Mammary epithelial cell (primary cell): Measurements from ENCODE around the gene ZBTB20.

Source experiments
- CTCF ChIP-seq, 2 donors: IDR thresholded peaks in 1 of 2; conservative IDR thresholded peaks in 1 of 2; 2 replicates each; pipeline ENCODE4 v1.5.1; 2011 to 2012; ENCODE audit warnings: inconsistent platforms in 2 of 2, low read length in 2 of 2, mild to moderate bottlenecking in 2 of 2, control low read depth in 1 of 2, low read depth in 1 of 2; ENCODE audit not compliant: insufficient read depth in 1 of 2; ENCODE audit errors: extremely low read depth in 1 of 2
- EZH2 ChIP-seq: IDR thresholded peaks from 2 replicates; pipeline ENCODE4 v1.6.1; 2012; ENCODE audit warnings: low read length, inconsistent platforms, borderline replicate concordance

- TF ChIP-seq CTCF (conservative IDR thresholded peaks at IDR 0.05 in 1 of 2, IDR thresholded peaks at IDR 0.05 in 1 of 2; ENCODE audit: extremely low read depth in 1 of 2, insufficient read depth in 1 of 2, low read depth in 1 of 2, low read length in 2 of 2) (no peak), EZH2 (no peak)
Measured at GRCh38 chr3:114864970-114865369, 282.1 kb downstream of the ZBTB20 start.
